DND-41 (cell line): Measurements from ENCODE around the gene PACRG.

Source experiments
- ATAC-seq: fragments of 200-7000 bp; cut with Tn5 transposase; 3 replicates; pipeline ENCODE4 v1.9.1; 2021; ENCODE audit warnings: low read depth; ENCODE audit not compliant: insufficient read depth
- DNase-seq: peaks from one replicate; pipeline ENCODE4 v3.0.0-alpha.2; 2020
- H2AFZ ChIP-seq: 2 replicates; pipeline ENCODE4 v1.6.0; 2012; ENCODE audit warnings: low read depth, low read length
- H3K27ac ChIP-seq: 2 replicates; pipeline ENCODE4 v1.5.1; 2012; ENCODE audit warnings: low read length, inconsistent platforms
- H3K27me3 ChIP-seq: fragments of 200-600 bp; sonication (generic); 2 replicates; pipeline ENCODE4 v1.6.0; 2012; ENCODE audit warnings: low read length, mild to moderate bottlenecking, inconsistent platforms; ENCODE audit not compliant: insufficient read depth, poor library complexity
- H3K36me3 ChIP-seq: 2 replicates; pipeline ENCODE4 v1.5.1; 2012; ENCODE audit warnings: low read length, inconsistent platforms; ENCODE audit not compliant: insufficient read depth
- H3K4me1 ChIP-seq: 2 replicates; pipeline ENCODE4 v1.5.1; 2012; ENCODE audit warnings: mild to moderate bottlenecking, low read length; ENCODE audit not compliant: insufficient read depth
- H3K4me2 ChIP-seq: 2 replicates; pipeline ENCODE4 v1.6.0; 2012; ENCODE audit warnings: mild to moderate bottlenecking, moderate library complexity, low read length, inconsistent platforms; ENCODE audit not compliant: insufficient read depth
- H3K4me3 ChIP-seq, 2 experiments: fragments of 200-600 bp in 1 of 2; shearing (Covaris generic) in 1 of 2; 2 replicates each; pipeline ENCODE4 v1.5.1; 2012 to 2016; ENCODE audit warnings: inconsistent platforms in 2 of 2, low read length in 2 of 2, mild to moderate bottlenecking in 2 of 2, low read depth in 1 of 2, moderate library complexity in 1 of 2
- H3K79me2 ChIP-seq: 2 replicates; pipeline ENCODE4 v1.6.0; 2012; ENCODE audit warnings: low read length, inconsistent platforms; ENCODE audit not compliant: insufficient read depth
- H3K9ac ChIP-seq: 2 replicates; pipeline ENCODE4 v1.6.0; 2012; ENCODE audit warnings: low read depth, mild to moderate bottlenecking, inconsistent platforms, low read length, moderate library complexity
- H3K9me3 ChIP-seq: 2 replicates; pipeline ENCODE4 v1.5.1; 2012; ENCODE audit warnings: low read length, moderate library complexity, mild to moderate bottlenecking, inconsistent platforms; ENCODE audit not compliant: insufficient read depth, severe bottlenecking
- H4K20me1 ChIP-seq: 2 replicates; pipeline ENCODE4 v1.6.0; 2012; ENCODE audit warnings: low read length; ENCODE audit not compliant: insufficient read depth
- CTCF ChIP-seq: IDR thresholded peaks from 2 replicates; pipeline ENCODE4 v1.5.1; 2012; ENCODE audit warnings: borderline replicate concordance, low read length, moderate library complexity, mild to moderate bottlenecking; ENCODE audit not compliant: poor library complexity, severe bottlenecking; ENCODE audit errors: extremely low read depth
- EZH2 ChIP-seq: IDR thresholded peaks from 3 replicates; pipeline ENCODE4 v1.6.1; 2012; ENCODE audit warnings: borderline replicate concordance, low read depth, mild to moderate bottlenecking, moderate library complexity, low read length, inconsistent platforms; ENCODE audit not compliant: severe bottlenecking

The PACRG gene

GRCh38 chr6:163293286-163293685, 565.5 kb downstream of the PACRG start:
- ATAC-seq, result no peak
- no peak for DNase-seq
- H3K79me2 ChIP-seq, result no peaks in the 10 kb centered on the region
- H3K27me3 ChIP-seq, result no peaks in the 10 kb centered on the region
- H3K9ac ChIP-seq, result no peak overlapping the region
- no peak overlapping the region for H3K27ac ChIP-seq
- H3K4me1 ChIP-seq, result no peaks in the 10 kb centered on the region
- no peaks in the 10 kb centered on the region for H4K20me1 ChIP-seq
- H3K4me2 ChIP-seq, result no peak overlapping the region
- no peak overlapping the region for H3K4me3 ChIP-seq
- H3K9me3 ChIP-seq, result peaks cover 4% of the 10 kb centered on the region
- TF ChIP-seq EZH2 (no peak), CTCF (no peak)
- no peaks in the 10 kb centered on the region for H3K36me3 ChIP-seq
- no peak overlapping the region for H2AFZ ChIP-seq

- H3K9ac ChIP-seq, result no peak overlapping the region
- TF ChIP-seq CTCF (no peak), EZH2 (no peak)
- no peaks in the 10 kb centered on the region for H3K79me2 ChIP-seq
- H3K4me1 ChIP-seq, result no peaks in the 10 kb centered on the region
- peaks cover 4% of the 10 kb centered on the region for H3K9me3 ChIP-seq
- no peaks in the 10 kb centered on the region for H4K20me1 ChIP-seq
- H3K27me3 ChIP-seq, result no peaks in the 10 kb centered on the region
- H3K27ac ChIP-seq, result no peak overlapping the region
- DNase-seq, result no peak
- H3K4me3 ChIP-seq, result no peak overlapping the region
- no peaks in the 10 kb centered on the region for H3K36me3 ChIP-seq
- no peak overlapping the region for H2AFZ ChIP-seq
- no peak for ATAC-seq
- no peak overlapping the region for H3K4me2 ChIP-seq
Measured at GRCh38 chr6:163294734-163295133, 567.0 kb downstream of the PACRG start.

- Histone ChIP-seq H3K9ac (no peak overlapping the region), H3K36me3 (no peaks in the 10 kb centered on the region), H3K27me3 (no peaks in the 10 kb centered on the region), H3K79me2 (no peaks in the 10 kb centered on the region), H2AFZ (no peak overlapping the region), H3K9me3 (no peaks in the 10 kb centered on the region), H3K27ac (no peak overlapping the region), H3K4me1 (no peaks in the 10 kb centered on the region), H3K4me3 (no peak overlapping the region), H4K20me1 (no peaks in the 10 kb centered on the region), H3K4me2 (no peak overlapping the region)
- TF ChIP-seq EZH2 (no peak), CTCF (no peak)
- no peak for DNase-seq
- ATAC-seq, result no peak
Measured at GRCh38 chr6:163296835-163297519, 569.2 kb downstream of the PACRG start.
